Heart left ventricle (tissue), 16 donors: ENCODE data around the gene KCNJ9. TPM values are rescaled to one million over a fixed set of nuclear protein-coding genes. Genes with fewer than 3 reads are reported as not detected.

Experiments used
- ATAC-seq, 4 donors: fragments of 200-7000 bp; cut with Tn5 transposase; one replicate each; pipeline ENCODE4 v1.9.1; 2020 to 2022; ENCODE audit warnings: moderate library complexity in 4 of 4, mild to moderate bottlenecking in 3 of 4, moderate number of reproducible peaks in 1 of 4
- DNase-seq, 5 donors: peaks; one replicate each; pipeline ENCODE4 v3.0.0-alpha.2; 2020
- H3K27ac ChIP-seq, 12 donors: fragments of 200-600 bp; sonication (generic) in 4 of 12; one replicate each; pipeline versions ENCODE4 v1.5.0 to v1.8.0; 2016 to 2022; ENCODE audit warnings: mild to moderate bottlenecking in 2 of 12
- H3K27me3 ChIP-seq, 9 donors: fragments of 200-600 bp; sonication (generic) in 2 of 9; one replicate each; pipeline versions ENCODE4 v1.5.1 to v1.8.0; 2016 to 2022; ENCODE audit warnings: mild to moderate bottlenecking in 3 of 9
- H3K36me3 ChIP-seq, 9 donors: fragments of 200-600 bp; sonication (generic) in 2 of 9; one replicate each; pipeline versions ENCODE4 v1.5.0 to v1.8.0; 2018 to 2022; ENCODE audit warnings: mild to moderate bottlenecking in 2 of 9
- H3K4me1 ChIP-seq, 12 donors: fragments of 200-600 bp; sonication (generic) in 4 of 12; one replicate each; pipeline versions ENCODE4 v1.5.0 to v1.8.0; 2016 to 2022; ENCODE audit warnings: mild to moderate bottlenecking in 3 of 12
- H3K4me3 ChIP-seq, 12 donors: fragments of 200-600 bp; sonication (generic) in 4 of 12; one replicate each; pipeline versions ENCODE4 v1.5.0 to v1.8.0; 2017 to 2022; ENCODE audit warnings: mild to moderate bottlenecking in 9 of 12, moderate library complexity in 4 of 12
- H3K9me3 ChIP-seq, 12 donors: fragments of 200-600 bp; sonication (generic) in 4 of 12; one replicate each; pipeline versions ENCODE4 v1.5.0 to v1.8.0; 2016 to 2022; ENCODE audit warnings: mild to moderate bottlenecking in 1 of 12
- POLR2A ChIP-seq, 2 donors: fragments of 450-650 bp; IDR thresholded peaks; one replicate each; pipeline ENCODE4 v1.6.1; 2017; ENCODE audit warnings: antibody characterized with exemption in 2 of 2, mild to moderate bottlenecking in 2 of 2, moderate library complexity in 2 of 2
- WGBS, 4 donors: extraction: QIAGEN DNeasy Blood & Tissue Kit in 2 of 4; methylation state at CpG; one replicate each; pipeline versions ENCODE4 v1.1.5 to v1.1.7; 2013 to 2018; 5-methylcytosine and 5-hydroxymethylcytosine counted together
- intact Hi-C, 10 donors: fragments of 100-400 bp; cut with DNase I; formaldehyde crosslinking; loops; one replicate each; pipeline versions ENCODE4 v1.11.1 to v1.14.2; 2022
- polyA plus RNA-seq, 2 donors: library from polyadenylated mRNA; stranded (reverse); fragments of 200-250 nt; gene quantifications; one replicate each; pipeline ENCODE4 v1.2.3, GENCODE V29; 2013
- total RNA-seq, 9 donors: library from RNA; depleted of rRNA in 2 of 9; stranded (reverse); fragments of >200 nt in 2 of 9; fragmentation: NEBNext Ultra II Directional in 3 of 9; extraction: Animal tissue kit (Norgen Biotek cat#: 25700) in 3 of 9; gene quantifications; one replicate each; pipeline versions ENCODE4 v1.1.0 to v1.2.4, GENCODE V29; 2016 to 2023
- TF ChIP-seq, protein P1 (sequence below), 12 donors: fragments of 200-600 bp; sonication (generic) in 4 of 12; IDR thresholded peaks; one replicate each; pipeline versions ENCODE4 v1.5.0 to v1.8.0; 2018 to 2022; ENCODE audit warnings: antibody characterized with exemption in 12 of 12, mild to moderate bottlenecking in 5 of 12
- donor health status: ischemic (EF 13 %, LVEDD 7.1; RV severe dilation, severe dysfunction).
- donor health status: healthy with polysubstance abuse.
- donor health status: DM: no; HTN: yes; CAD: no.
- donor health status: DM: no; HTN: no; CAD: no.
- donor health status: ischemic (EF 25% LVEDD 6.9; RV normal size, moderate dysfunction).
- donor health status: ischemic (EF 25% LVEDD 5.7; RV mildly dilated, moderate dysfunction).
- donor health status: healthy.
- donor health status: DM: yes; HTN: yes; CAD: no.
- donor health status: ischemic (EF 35%, LVEDD 5.7; RV mildly dilated, moderate dysfunction).
- donor health status: nonischemic (EF 11% LVEDD 7.7; RV severe dilation, severe dysfunction).
- donor health status: DM: yes; HTN: yes; CAD: no.
- donor health status: PGD.
- donor health status: ischemic (EF 29% LVEDD 5.4; RV normal size, mild dysfunction).
- donor health status: nonischemic (EF 23%, LVEDD 6.1; RV moderate dilation, normal function).

KCNJ9 gene
- total and polyA plus RNA-seq, 11 donors, result 0.06 to 0.29 (median 0.08) TPM; not detected in 8

DNA sequence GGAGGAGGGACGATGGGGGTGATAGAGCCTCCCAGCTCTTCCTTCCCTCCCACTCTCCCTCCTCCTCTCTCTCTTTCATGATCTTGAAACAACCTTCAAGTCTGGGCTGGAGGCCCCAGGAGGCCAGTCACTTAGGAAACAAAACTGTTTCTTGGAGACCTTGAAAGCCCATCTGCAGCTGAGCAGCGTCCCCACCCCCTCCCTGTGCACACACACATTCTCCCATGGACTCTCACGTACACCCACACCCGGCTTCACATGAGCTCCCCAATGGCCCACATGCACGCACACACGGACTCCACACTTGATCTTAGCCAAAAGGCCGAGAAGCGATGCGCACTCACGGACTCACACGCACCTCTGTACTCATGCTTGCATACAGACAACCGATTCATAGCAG, 31.0 kb downstream of the KCNJ9 start:
- H3K9me3 ChIP-seq, result no peaks in the 10 kb centered on the region
- TF ChIP-seq, protein P1, sequence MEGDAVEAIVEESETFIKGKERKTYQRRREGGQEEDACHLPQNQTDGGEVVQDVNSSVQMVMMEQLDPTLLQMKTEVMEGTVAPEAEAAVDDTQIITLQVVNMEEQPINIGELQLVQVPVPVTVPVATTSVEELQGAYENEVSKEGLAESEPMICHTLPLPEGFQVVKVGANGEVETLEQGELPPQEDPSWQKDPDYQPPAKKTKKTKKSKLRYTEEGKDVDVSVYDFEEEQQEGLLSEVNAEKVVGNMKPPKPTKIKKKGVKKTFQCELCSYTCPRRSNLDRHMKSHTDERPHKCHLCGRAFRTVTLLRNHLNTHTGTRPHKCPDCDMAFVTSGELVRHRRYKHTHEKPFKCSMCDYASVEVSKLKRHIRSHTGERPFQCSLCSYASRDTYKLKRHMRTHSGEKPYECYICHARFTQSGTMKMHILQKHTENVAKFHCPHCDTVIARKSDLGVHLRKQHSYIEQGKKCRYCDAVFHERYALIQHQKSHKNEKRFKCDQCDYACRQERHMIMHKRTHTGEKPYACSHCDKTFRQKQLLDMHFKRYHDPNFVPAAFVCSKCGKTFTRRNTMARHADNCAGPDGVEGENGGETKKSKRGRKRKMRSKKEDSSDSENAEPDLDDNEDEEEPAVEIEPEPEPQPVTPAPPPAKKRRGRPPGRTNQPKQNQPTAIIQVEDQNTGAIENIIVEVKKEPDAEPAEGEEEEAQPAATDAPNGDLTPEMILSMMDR (IDR thresholded peaks at IDR 0.05), result no peak
- no peak for TF ChIP-seq POLR2A (IDR thresholded peaks at IDR 0.05)
- H3K27ac ChIP-seq, result peak overlapping the region in 7 of 12 donors; percentile 37 to 96 (median 62)
- H3K4me1 ChIP-seq, result peaks cover 0 to 39% (median 23%) of the 10 kb centered on the region in 12 donors
- intact Hi-C loops, result loop anchor here in 2 of 10 donors (10.0 kb wide), 2 partner anchors 62 to 82 kb away; partner anchors contain the start of gene CASQ1 (in 1 of the 2)
- 70 to 79% (median 72%) methylated on average over 12 of the region's 12 CpGs for WGBS, 4 donors
- peak in 3 of 5 donors; percentile 44 to 70 (median 62) for DNase-seq
- no peaks in the 10 kb centered on the region for H3K36me3 ChIP-seq
- no peak overlapping the region for H3K4me3 ChIP-seq
- peak in 1 of 4 donors; percentile 4 for ATAC-seq
- no peaks in the 10 kb centered on the region for H3K27me3 ChIP-seq

DNA sequence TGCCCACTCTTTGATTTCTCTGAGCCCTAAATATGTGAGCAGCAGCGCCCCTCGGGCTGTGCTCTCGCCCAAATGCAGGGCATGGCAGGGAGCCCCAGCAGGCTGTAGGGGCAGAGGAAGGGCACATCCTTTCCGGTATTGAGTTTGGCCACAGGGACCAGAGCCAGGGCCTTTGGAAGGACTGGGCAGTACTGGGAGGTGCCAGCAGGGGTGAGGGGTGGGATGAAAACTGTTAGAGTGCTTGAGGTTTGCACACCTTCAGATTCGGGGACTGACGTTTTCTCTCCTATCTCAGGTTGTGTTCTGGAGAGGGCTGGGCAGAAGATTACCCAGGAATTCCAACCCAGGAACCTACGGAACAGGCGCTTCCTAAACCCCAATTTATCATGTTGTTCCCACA, 32.1 kb downstream of the KCNJ9 start:
- 48 to 73% (median 59%) methylated on average over 5 to 8 of the region's 8 CpGs for WGBS, 4 donors
- H3K27me3 ChIP-seq, result no peaks in the 10 kb centered on the region
- H3K4me3 ChIP-seq, result no peak overlapping the region
- peak overlapping the region in 10 of 12 donors; percentile 80 to 96 (median 87) for H3K27ac ChIP-seq
- TF ChIP-seq POLR2A (IDR thresholded peaks at IDR 0.05), result no peak
- TF ChIP-seq, protein P1 (IDR thresholded peaks at IDR 0.05), result no peak
- peaks cover 0 to 45% (median 26%) of the 10 kb centered on the region in 12 donors for H3K4me1 ChIP-seq
- H3K36me3 ChIP-seq, result no peaks in the 10 kb centered on the region
- intact Hi-C loops, result loop anchor here in 2 of 10 donors (10.0 kb wide), 2 partner anchors 61 to 81 kb away; partner anchors contain the start of gene CASQ1 (in 1 of the 2)
- DNase-seq (no peak), ATAC-seq (no peak)
- H3K9me3 ChIP-seq, result no peaks in the 10 kb centered on the region

DNA sequence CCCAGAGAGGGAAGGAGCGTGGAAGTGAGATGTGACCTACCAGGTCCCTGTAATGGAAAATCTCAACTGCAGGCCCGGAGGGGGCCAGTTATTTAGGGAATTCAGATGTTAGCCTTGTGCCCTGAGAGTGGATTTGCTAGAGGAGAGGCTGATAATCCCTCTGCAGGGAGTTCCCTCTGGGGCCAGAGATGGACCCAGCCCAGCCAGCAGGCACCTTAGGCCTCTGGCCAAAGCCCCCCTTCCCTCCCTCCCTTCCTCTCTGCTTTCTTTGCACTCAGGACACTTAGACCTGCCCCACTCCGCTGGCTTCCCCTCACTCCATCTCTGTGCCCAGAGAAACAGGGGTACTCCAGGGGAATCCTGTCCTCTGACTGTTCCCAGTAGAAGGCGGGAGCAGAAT, 32.7 kb downstream of the KCNJ9 start:
- peaks cover 0 to 48% (median 32%) of the 10 kb centered on the region in 12 donors for H3K4me1 ChIP-seq

DNA sequence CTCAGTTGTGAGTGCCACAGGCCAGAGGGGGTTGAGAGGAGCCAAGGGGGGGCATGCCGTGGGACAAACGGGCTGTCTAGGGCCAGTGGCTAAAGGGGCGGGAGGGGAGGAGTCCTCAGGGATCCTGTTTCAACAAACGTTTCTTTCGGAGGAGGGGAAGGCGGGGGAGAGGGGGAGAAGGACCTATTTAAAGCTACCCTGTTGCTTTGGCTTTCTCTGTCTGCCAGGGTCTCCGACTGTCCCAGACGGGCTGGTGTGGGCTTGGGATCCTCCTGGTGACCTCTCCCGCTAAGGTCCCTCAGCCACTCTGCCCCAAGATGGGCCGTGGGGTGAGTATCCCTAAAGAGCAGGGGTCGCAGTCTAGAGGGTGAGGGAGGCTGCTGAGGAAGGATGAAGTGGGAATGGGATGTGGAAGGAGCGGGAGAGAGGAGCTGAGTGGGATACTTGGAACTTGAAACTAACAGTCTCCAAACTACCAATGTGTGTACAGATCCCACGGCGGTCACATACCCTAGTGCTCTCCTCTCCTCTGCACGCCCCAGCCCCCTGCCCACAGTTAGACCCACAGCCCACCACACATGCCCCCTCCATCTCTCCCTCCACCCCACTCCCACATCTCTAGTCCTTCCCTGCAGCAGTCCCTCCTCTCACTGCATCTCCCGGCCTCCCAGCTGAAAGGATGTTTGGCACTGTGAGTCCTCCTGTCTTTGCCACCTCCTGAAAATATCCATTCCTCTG, 34.4 kb downstream of the KCNJ9 start, which contains the start of gene ATP1A2:
ATP1A2 (plus strand) TSS at position 215 of the 738 bp plus-strand sequence; CDS start at position 318, 103 bp downstream.
- ATAC-seq, result peak; percentile 49 to 74 (median 70)
- intact Hi-C loops, result loop anchor here in 2 of 10 donors (10.0 kb wide), 2 partner anchors 59 to 79 kb away; partner anchors contain the start of gene CASQ1 (in 1 of the 2)
- no peaks in the 10 kb centered on the region for H3K27me3 ChIP-seq
- DNase-seq, result peak in 4 of 5 donors; percentile 75 to 87 (median 80)
- H3K4me3 ChIP-seq, result peak within 1 kb of the TSS; percentile 37 to 86 (median 62)
- TF ChIP-seq POLR2A (IDR thresholded peaks at IDR 0.05), result peak; percentile 45 to 85
- TF ChIP-seq, protein P1 (IDR thresholded peaks at IDR 0.05), result no peak
- H3K9me3 ChIP-seq, result no peaks in the 10 kb centered on the region
- peak within 1 kb of the TSS; percentile 62 to 96 (median 86) for H3K27ac ChIP-seq
- H3K4me1 ChIP-seq, result peaks cover 0 to 62% (median 36%) of the 10 kb centered on the region in 12 donors
- H3K36me3 ChIP-seq, result peaks cover 0 to 4% (median 0%) of the 10 kb centered on the region in 9 donors
- WGBS, 4 donors, result 21 to 29% (median 25%) methylated on average over 15 to 16 of the region's 16 CpGs

More for the DNA sequence above, 32.7 kb downstream of the KCNJ9 start:
- peaks cover 0 to 3% (median 0%) of the 10 kb centered on the region in 9 donors for H3K36me3 ChIP-seq
- 46 to 54% (median 48%) methylated on average over 4 of the region's 4 CpGs for WGBS, 4 donors
- peak in 3 of 5 donors; percentile 43 to 59 (median 59) for DNase-seq
- H3K27ac ChIP-seq, result peak overlapping the region in 10 of 12 donors; percentile 80 to 96 (median 87)
- no peaks in the 10 kb centered on the region for H3K9me3 ChIP-seq
- TF ChIP-seq POLR2A (IDR thresholded peaks at IDR 0.05), result no peak
- intact Hi-C loops, result loop anchor here in 2 of 10 donors (10.0 kb wide), 2 partner anchors 61 to 81 kb away; partner anchors contain the start of gene CASQ1 (in 1 of the 2)
- no peaks in the 10 kb centered on the region for H3K27me3 ChIP-seq
- peak in 3 of 4 donors; percentile 8 to 38 (median 23) for ATAC-seq
- no peak overlapping the region for H3K4me3 ChIP-seq
